IMR-90 (cell line): Measurements from ENCODE around the gene DIP2B. TPM values are rescaled to one million over a fixed set of nuclear protein-coding genes. Genes with fewer than 3 reads are reported as not detected.

Source experiments
- ATAC-seq: fragments of 200-7000 bp; cut with Tn5 transposase; 2 replicates; pipeline ENCODE4 v1.9.1; 2020; ENCODE audit warnings: low read depth, mild to moderate bottlenecking, moderate library complexity
- BruUV-seq: library from RNA; stranded (reverse); fragments of 400-500 nt; replicated peaks from 2 replicates; lab custom pipeline; 2021; lab: Mats Ljungman, UMichigan
- CTCF ChIA-PET: fragments of 300-600 bp; formaldehyde crosslinking; extraction: SDS; loops from one replicate; lab custom pipeline; 2021; ENCODE audit warnings: antibody characterized with exemption; lab: Yijun Ruan, JAX
- POLR2A ChIA-PET: fragments of 300-600 bp; sonication (Branson Sonifier 250); formaldehyde crosslinking; loops from one replicate; lab custom pipeline; 2022; ENCODE audit warnings: antibody characterized with exemption; ENCODE audit not compliant: unreplicated experiment; lab: Charles Lee
- DNase-seq: peaks from one replicate; pipeline ENCODE4 v3.0.0; 2013
- H2AFZ ChIP-seq: replicated peaks from 2 replicates; pipeline ENCODE3; 2013; ENCODE audit warnings: low read length, mild to moderate bottlenecking; ENCODE audit not compliant: poor library complexity
- H2AK5ac ChIP-seq: 2 replicates; pipeline ENCODE4 v1.6.1; 2013; ENCODE audit warnings: low read depth, low read length, inconsistent platforms
- H2AK9ac ChIP-seq: replicated peaks from 2 replicates; pipeline ENCODE3; 2013; ENCODE audit warnings: mild to moderate bottlenecking, low read depth, low read length, moderate library complexity; ENCODE audit not compliant: poor library complexity
- H2BK120ac ChIP-seq: 2 replicates; pipeline ENCODE4 v1.6.1; 2013; ENCODE audit warnings: low read depth, low read length, inconsistent platforms
- H2BK15ac ChIP-seq: 3 replicates; pipeline ENCODE4 v1.6.1; 2013; ENCODE audit warnings: low read depth, low read length, inconsistent platforms
- H2BK20ac ChIP-seq: 2 replicates; pipeline ENCODE4 v1.6.1; 2013; ENCODE audit warnings: low read depth, mild to moderate bottlenecking, inconsistent platforms, low read length, moderate library complexity
- H2BK5ac ChIP-seq: 2 replicates; pipeline ENCODE4 v1.6.1; 2013; ENCODE audit warnings: mild to moderate bottlenecking, low read depth, low read length, inconsistent platforms; ENCODE audit not compliant: poor library complexity, severe bottlenecking
- H3K14ac ChIP-seq: replicated peaks from 2 replicates; pipeline ENCODE4 v1.6.1; 2013; ENCODE audit warnings: low read depth, low read length, inconsistent platforms
- H3K18ac ChIP-seq: 2 replicates; pipeline ENCODE4 v1.6.1; 2013; ENCODE audit warnings: low read depth, low read length, control low read depth
- H3K23ac ChIP-seq: 2 replicates; pipeline ENCODE4 v1.6.1; 2013; ENCODE audit warnings: low read depth, low read length, inconsistent platforms
- H3K27ac ChIP-seq: 2 replicates; pipeline ENCODE4 v1.5.1; 2013; ENCODE audit warnings: mild to moderate bottlenecking, control low read depth, low read length; ENCODE audit not compliant: insufficient read depth
- H3K27me3 ChIP-seq: 2 replicates; pipeline ENCODE4 v1.6.1; 2013; ENCODE audit warnings: low read length; ENCODE audit not compliant: control insufficient read depth, insufficient read depth
- H3K36me3 ChIP-seq: 2 replicates; pipeline ENCODE4 v1.6.1; 2013; ENCODE audit warnings: low read length, mixed read lengths; ENCODE audit not compliant: control insufficient read depth, insufficient read depth
- H3K4ac ChIP-seq: 2 replicates; pipeline ENCODE4 v1.6.1; 2013; ENCODE audit warnings: low read depth, low read length, inconsistent platforms
- H3K4me1 ChIP-seq: 2 replicates; pipeline ENCODE4 v1.6.1; 2013; ENCODE audit warnings: low read length, mixed read lengths; ENCODE audit not compliant: control insufficient read depth, insufficient read depth
- H3K4me2 ChIP-seq: 2 replicates; pipeline ENCODE4 v1.6.1; 2013; ENCODE audit warnings: low read depth, mild to moderate bottlenecking, control low read depth, low read length, moderate library complexity
- H3K4me3 ChIP-seq: 2 replicates; pipeline ENCODE4 v1.5.1; 2013; ENCODE audit warnings: low read depth, mild to moderate bottlenecking, control low read depth, low read length, moderate library complexity; ENCODE audit not compliant: insufficient read depth
- H3K56ac ChIP-seq: 2 replicates; pipeline ENCODE4 v1.6.1; 2013; ENCODE audit warnings: low read length, inconsistent platforms; ENCODE audit not compliant: insufficient read depth; ENCODE audit errors: extremely low read depth
- H3K79me1 ChIP-seq, 2 experiments: 2 replicates each; pipeline ENCODE4 v1.6.1; 2013; ENCODE audit warnings: low read length in 2 of 2, inconsistent platforms in 1 of 2, low read depth in 1 of 2
- H3K9ac ChIP-seq: 2 replicates; pipeline ENCODE4 v1.6.1; 2013; ENCODE audit warnings: low read depth, low read length, control low read depth
- H3K9me1 ChIP-seq: 2 replicates; pipeline ENCODE4 v1.6.1; 2013; ENCODE audit warnings: low read length, inconsistent platforms; ENCODE audit not compliant: insufficient read depth
- H3K9me3 ChIP-seq: 2 replicates; pipeline ENCODE4 v1.6.1; 2013; ENCODE audit warnings: low read length; ENCODE audit not compliant: control insufficient read depth, insufficient read depth
- H4K20me1 ChIP-seq: 2 replicates; pipeline ENCODE4 v1.6.1; 2013; ENCODE audit warnings: low read length, inconsistent platforms; ENCODE audit not compliant: insufficient read depth
- H4K5ac ChIP-seq: 2 replicates; pipeline ENCODE4 v1.6.1; 2013; ENCODE audit warnings: mild to moderate bottlenecking, low read depth, low read length, control low read depth
- H4K8ac ChIP-seq, 2 experiments: 2 replicates each; pipeline ENCODE4 v1.6.1; 2013; ENCODE audit warnings: low read depth in 2 of 2, low read length in 2 of 2, control low read depth in 1 of 2, inconsistent platforms in 1 of 2
- H4K91ac ChIP-seq: 2 replicates; pipeline ENCODE4 v1.6.1; 2013; ENCODE audit warnings: low read depth, low read length, inconsistent platforms; ENCODE audit not compliant: insufficient read depth
- BHLHE40 ChIP-seq: fragments of 150-350 bp; IDR thresholded peaks from 2 replicates; pipeline ENCODE4 v1.6.1; 2016; ENCODE audit warnings: mild to moderate bottlenecking, low read depth, low read length
- CEBPB ChIP-seq: IDR thresholded peaks from 2 replicates; pipeline ENCODE4 v1.6.1; 2012; ENCODE audit warnings: low read depth, low read length, improper control_type of control experiment
- CHD1 ChIP-seq: IDR thresholded peaks from 2 replicates; pipeline ENCODE4 v1.6.1; 2012; ENCODE audit warnings: low read depth, low read length, improper control_type of control experiment
- CTCF ChIP-seq: conservative IDR thresholded peaks from 2 replicates; pipeline ENCODE4 v1.5.1; 2012; ENCODE audit warnings: mild to moderate bottlenecking, low read depth, low read length, improper control_type of control experiment
- MAFK ChIP-seq: IDR thresholded peaks from 2 replicates; pipeline ENCODE4 v1.6.1; 2012; ENCODE audit warnings: low read depth, low read length, improper control_type of control experiment
- MAZ ChIP-seq: IDR thresholded peaks from 2 replicates; pipeline ENCODE4 v1.6.1; 2012; ENCODE audit warnings: low read depth, mild to moderate bottlenecking, low read length, improper control_type of control experiment, moderate library complexity, borderline replicate concordance
- NFE2L2 ChIP-seq: fragments of 150-350 bp; IDR thresholded peaks from 2 replicates; pipeline ENCODE4 v1.6.1; 2016; ENCODE audit warnings: low read depth, mild to moderate bottlenecking, low read length
- POLR2A ChIP-seq: IDR thresholded peaks from 2 replicates; pipeline ENCODE4 v1.6.1; 2012; ENCODE audit warnings: mild to moderate bottlenecking, low read depth, low read length
- RAD21 ChIP-seq: IDR thresholded peaks from 2 replicates; pipeline ENCODE4 v1.6.1; 2012; ENCODE audit warnings: low read length, improper control_type of control experiment
- RCOR1 ChIP-seq: IDR thresholded peaks from 2 replicates; pipeline ENCODE4 v1.6.1; 2012; ENCODE audit warnings: mild to moderate bottlenecking, low read length, improper control_type of control experiment; ENCODE audit not compliant: insufficient replicate concordance
- RFX5 ChIP-seq: IDR thresholded peaks from 2 replicates; pipeline ENCODE4 v1.8.0; 2012; ENCODE audit warnings: low read depth, mild to moderate bottlenecking, low read length, moderate library complexity
- SMC3 ChIP-seq: fragments of 150-350 bp; IDR thresholded peaks from 2 replicates; pipeline ENCODE4 v1.6.1; 2016; ENCODE audit warnings: low read depth, mild to moderate bottlenecking, antibody characterized with exemption, low read length, moderate library complexity
- USF2 ChIP-seq: fragments of 150-350 bp; IDR thresholded peaks from 2 replicates; pipeline ENCODE4 v1.6.1; 2017; ENCODE audit warnings: mild to moderate bottlenecking, antibody characterized with exemption, low read length, low read depth
- WGBS, 2 experiments: methylation state at CpG; one replicate each; pipeline versions ENCODE4 v1.1.5 to v1.1.7; 2013; ENCODE audit warnings: missing lambda C conversion rate in 2 of 2; ENCODE audit not compliant: insufficient read length in 1 of 2; ENCODE audit errors: extremely low coverage in 2 of 2; 5-methylcytosine and 5-hydroxymethylcytosine counted together
- dilution Hi-C: fragments of 300-500 bp; cut with HindIII; formaldehyde crosslinking; loops from one replicate; pipeline ENCODE4 v1.14.3; 2018; ENCODE audit warnings: low sequenced_read_pairs; ENCODE audit not compliant: unreplicated experiment
- in situ Hi-C: fragments of 300-500 bp; cut with MboI; formaldehyde crosslinking; loops from 3 replicates; pipeline ENCODE4 v1.14.3; 2019; ENCODE audit warnings: low sequenced_read_pairs, inconsistent platforms, mixed read lengths
- intact Hi-C: fragments of 100-400 bp; cut with micrococcal nuclease; formaldehyde crosslinking; loops from 2 replicates; pipeline ENCODE4 v1.10.0; 2022
- polyA plus RNA-seq, 3 experiments: library from polyadenylated mRNA; depleted of rRNA; stranded (reverse); fragments of >200 nt; gene quantifications; 2 replicates each; pipeline ENCODE4 v1.2.3, GENCODE V29; 2012; ENCODE audit warnings: low replicate concordance in 1 of 3
- total RNA-seq: library from RNA; depleted of rRNA; stranded (reverse); fragments of >200 nt; gene quantifications from 2 replicates; pipeline ENCODE4 v1.2.3, GENCODE V29; 2012
- TF ChIP-seq, protein P1 (sequence below): fragments of 150-350 bp; IDR thresholded peaks from 2 replicates; pipeline ENCODE4 v1.6.1; 2016; ENCODE audit warnings: low read depth, mild to moderate bottlenecking, low read length, moderate library complexity, borderline replicate concordance

DIP2B gene
- total and polyA plus RNA-seq, 2 of the 4 experiments (the other 2 are of a cell fraction): 7.7 to 12.9 TPM

GRCh38 chr12:50641566-50641965 is 136.8 kb downstream of the DIP2B start:
- TF ChIP-seq MAFK (no peak), NFE2L2 (no peak), POLR2A (no peak), SMC3 (no peak), CHD1 (no peak), CTCF (no peak), RCOR1 (no peak), RAD21 (no peak), USF2 (no peak), MAZ (no peak), RFX5 (no peak), CEBPB (no peak), BHLHE40 (no peak)
- TF ChIP-seq, protein P1, sequence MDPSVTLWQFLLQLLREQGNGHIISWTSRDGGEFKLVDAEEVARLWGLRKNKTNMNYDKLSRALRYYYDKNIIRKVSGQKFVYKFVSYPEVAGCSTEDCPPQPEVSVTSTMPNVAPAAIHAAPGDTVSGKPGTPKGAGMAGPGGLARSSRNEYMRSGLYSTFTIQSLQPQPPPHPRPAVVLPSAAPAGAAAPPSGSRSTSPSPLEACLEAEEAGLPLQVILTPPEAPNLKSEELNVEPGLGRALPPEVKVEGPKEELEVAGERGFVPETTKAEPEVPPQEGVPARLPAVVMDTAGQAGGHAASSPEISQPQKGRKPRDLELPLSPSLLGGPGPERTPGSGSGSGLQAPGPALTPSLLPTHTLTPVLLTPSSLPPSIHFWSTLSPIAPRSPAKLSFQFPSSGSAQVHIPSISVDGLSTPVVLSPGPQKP: no peak
- in situ Hi-C loops (no loop called here), dilution Hi-C loops (no loop called here), intact Hi-C loops (no loop called here)
- Histone ChIP-seq H3K23ac (no peak overlapping the region), H3K4ac (peak overlapping the region; percentile 10; the same call in 1 of the 2 replicates), H2AFZ (no peak overlapping the region), H3K9ac (no peak overlapping the region), H3K18ac (no peak overlapping the region; the same call in 1 of the 2 replicates), H3K36me3 (no peaks in the 10 kb centered on the region), H3K4me2 (no peak overlapping the region), H3K27ac (no peak overlapping the region), H2BK15ac (no peak overlapping the region), H3K4me1 (peaks cover 6% of the 10 kb centered on the region), H4K5ac (peak overlapping the region; percentile 24), H3K79me1 (peaks cover 20 to 40% of the 10 kb centered on the region in 2 experiments; a peak in 3 of 4 replicates), H3K9me1 (peaks cover 8% of the 10 kb centered on the region), H4K91ac (0 out of 2 replicates have a peak overlapping the region, but pooled peaks have one; percentile 2), H3K4me3 (no peak overlapping the region), H3K9me3 (no peaks in the 10 kb centered on the region), H4K8ac (peak overlapping the region in 1 of 2 experiments; percentile 22; a peak in 1 of 4 replicates), H3K27me3 (no peaks in the 10 kb centered on the region), H2AK9ac (no peak overlapping the region), H2BK20ac (no peak overlapping the region), H3K14ac (peak overlapping the region; percentile 44; the same call in 1 of the 2 replicates), H2BK120ac (no peak overlapping the region), H2AK5ac (peak overlapping the region; percentile 9; the same call in 1 of the 2 replicates), H4K20me1 (peaks cover 3% of the 10 kb centered on the region; the same call in 1 of the 2 replicates), H2BK5ac (peak overlapping the region; percentile 15), H3K56ac (no peak overlapping the region)
- WGBS, 2 experiments: 93% methylated on average over 2 of the region's 5 CpGs; no CpG with 5 or more reads in 1 of the 2 experiments
- DNase-seq: no peak
- ATAC-seq: no peak
- BruUV-seq: no TSS peak
- ChIA-PET POLR2A (no interaction called here), CTCF (no interaction called here)
